OCI-LY3 (cell line): Measurements from ENCODE around the gene ABCC8.

Experiments
- EZH2phosphoT487 ChIP-seq: fragments of 200-600 bp; shearing (Covaris generic); IDR thresholded peaks from 2 replicates; pipeline ENCODE4 v1.6.1; 2018; ENCODE audit warnings: antibody characterized with exemption, mixed run types, low read depth
- TF ChIP-seq, protein P1 (sequence below): fragments of 200-600, 300-600 bp; sonication (generic); IDR thresholded peaks from 2 replicates; pipeline ENCODE4 v1.5.1; 2014; ENCODE audit warnings: antibody characterized with exemption, low read length, low read depth

- TF ChIP-seq, protein P1, sequence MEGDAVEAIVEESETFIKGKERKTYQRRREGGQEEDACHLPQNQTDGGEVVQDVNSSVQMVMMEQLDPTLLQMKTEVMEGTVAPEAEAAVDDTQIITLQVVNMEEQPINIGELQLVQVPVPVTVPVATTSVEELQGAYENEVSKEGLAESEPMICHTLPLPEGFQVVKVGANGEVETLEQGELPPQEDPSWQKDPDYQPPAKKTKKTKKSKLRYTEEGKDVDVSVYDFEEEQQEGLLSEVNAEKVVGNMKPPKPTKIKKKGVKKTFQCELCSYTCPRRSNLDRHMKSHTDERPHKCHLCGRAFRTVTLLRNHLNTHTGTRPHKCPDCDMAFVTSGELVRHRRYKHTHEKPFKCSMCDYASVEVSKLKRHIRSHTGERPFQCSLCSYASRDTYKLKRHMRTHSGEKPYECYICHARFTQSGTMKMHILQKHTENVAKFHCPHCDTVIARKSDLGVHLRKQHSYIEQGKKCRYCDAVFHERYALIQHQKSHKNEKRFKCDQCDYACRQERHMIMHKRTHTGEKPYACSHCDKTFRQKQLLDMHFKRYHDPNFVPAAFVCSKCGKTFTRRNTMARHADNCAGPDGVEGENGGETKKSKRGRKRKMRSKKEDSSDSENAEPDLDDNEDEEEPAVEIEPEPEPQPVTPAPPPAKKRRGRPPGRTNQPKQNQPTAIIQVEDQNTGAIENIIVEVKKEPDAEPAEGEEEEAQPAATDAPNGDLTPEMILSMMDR = no peak
- no peak for TF ChIP-seq EZH2phosphoT487
These were observed 77.4 kb downstream of the ABCC8 start for GRCh38 chr11:17399236-17399635.
